GM12891 (cell line): ENCODE data around the gene TRIM4.
"Not testable (repeated sequence)": the region's sequence is repeated elsewhere in the genome, so short reads cannot be mapped to it uniquely, and the experiment has no call there.

Experiments used
- POLR2A ChIP-seq: IDR thresholded peaks from 2 replicates; pipeline ENCODE4 v1.6.1; 2011; ENCODE audit warnings: low read depth, low read length, control low read depth
- POLR2AphosphoS5 ChIP-seq: IDR thresholded peaks from 2 replicates; pipeline ENCODE4 v1.6.1; 2011; ENCODE audit warnings: low read depth, low read length, control low read depth

DNA sequence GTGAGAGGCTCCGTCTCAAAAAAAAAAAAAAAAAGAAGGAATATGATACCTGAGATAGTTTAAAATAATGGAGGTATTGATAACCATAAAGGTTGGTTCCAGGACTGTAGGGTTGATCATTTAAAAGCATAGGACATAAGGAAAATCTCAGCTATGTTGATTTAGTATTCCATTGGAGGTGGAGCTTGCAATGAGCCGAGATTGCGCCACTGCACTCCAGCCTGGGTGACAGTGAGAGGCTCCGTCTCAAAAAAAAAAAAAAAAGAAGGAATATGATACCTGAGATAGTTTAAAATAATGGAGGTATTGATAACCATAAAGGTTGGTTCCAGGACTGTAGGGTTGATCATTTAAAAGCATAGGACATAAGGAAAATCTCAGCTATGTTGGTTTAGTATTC lies 33.3 kb upstream of the TRIM4 start:
- TF ChIP-seq POLR2AphosphoS5, POLR2A: not testable (repeated sequence)
